Lower lobe of right lung (tissue), 2 donors: ENCODE results near the gene MLLT6. TPM values are rescaled to one million over a fixed set of nuclear protein-coding genes. Genes with fewer than 3 reads are reported as not detected.
"Not testable (repeated sequence)": the region's sequence is repeated elsewhere in the genome, so short reads cannot be mapped to it uniquely, and the experiment has no call there.

Experiments
- ATAC-seq, 2 donors: fragments of 200-7000 bp; cut with Tn5 transposase; one replicate each; pipeline ENCODE4 v1.9.1; 2020 to 2022; ENCODE audit warnings: mild to moderate bottlenecking in 2 of 2, moderate library complexity in 2 of 2
- DNase-seq: peaks from one replicate; pipeline ENCODE4 v3.0.0-alpha.2; 2020
- H3K27ac ChIP-seq: fragments of 200-600 bp; one replicate; pipeline ENCODE4 v1.8.0; 2022
- H3K27me3 ChIP-seq: fragments of 200-600 bp; one replicate; pipeline ENCODE4 v1.8.0; 2022; ENCODE audit warnings: low read depth
- H3K36me3 ChIP-seq: fragments of 200-600 bp; one replicate; pipeline ENCODE4 v1.8.0; 2022; ENCODE audit warnings: mild to moderate bottlenecking
- H3K4me1 ChIP-seq: fragments of 200-600 bp; one replicate; pipeline ENCODE4 v1.8.0; 2022
- H3K4me3 ChIP-seq: fragments of 200-600 bp; one replicate; pipeline ENCODE4 v1.8.0; 2022; ENCODE audit warnings: mild to moderate bottlenecking
- H3K9me3 ChIP-seq: fragments of 200-600 bp; one replicate; pipeline ENCODE4 v1.8.0; 2022
- CTCF ChIP-seq: fragments of 200-600 bp; IDR thresholded peaks from one replicate; pipeline ENCODE4 v1.8.0; 2022; ENCODE audit warnings: antibody characterized with exemption, mild to moderate bottlenecking
- intact Hi-C: fragments of 100-400 bp; cut with DNase I; formaldehyde crosslinking; loops from one replicate; pipeline ENCODE4 v1.11.0; 2022
- total RNA-seq: library from RNA; stranded (reverse); fragmentation: NEBNext Ultra II Directional; extraction: Animal tissue kit (Norgen Biotek cat#: 25700); gene quantifications from one replicate; pipeline ENCODE4 v1.2.1, GENCODE V29; 2021
- donor health status: DM: no; HTN: yes; CAD: no; lungs with severe emphysema.

The MLLT6 gene
- total RNA-seq, 1 donor from 2014 or later, result 135 TPM

- ATAC-seq (no peak), DNase-seq (no peak)
- Histone ChIP-seq H3K27me3 (no peaks in the 10 kb centered on the region), H3K4me1 (peaks cover 29% of the 10 kb centered on the region), H3K27ac (no peak overlapping the region), H3K9me3 (no peaks in the 10 kb centered on the region), H3K4me3 (no peak overlapping the region), H3K36me3 (peaks cover 46% of the 10 kb centered on the region)
- intact Hi-C loops, result loop anchor here (10.0 kb wide), 1 partner anchor 50 kb away; the partner anchor contains the start of gene EPOP
- no peak for TF ChIP-seq CTCF
Observed at GRCh38 chr17:38725066-38725465, 20.0 kb downstream of the MLLT6 start.

- H3K4me3 ChIP-seq, ATAC-seq, DNase-seq, H3K27ac ChIP-seq, H3K27me3 ChIP-seq, H3K9me3 ChIP-seq: not testable (repeated sequence)
- H3K36me3 ChIP-seq, result peaks cover 35% of the 10 kb centered on the region
- peaks cover 35% of the 10 kb centered on the region for H3K4me1 ChIP-seq
- intact Hi-C loops, result loop anchor here (10.0 kb wide), 1 partner anchor 51 kb away; the partner anchor contains the start of gene EPOP
Observed at GRCh38 chr17:38726145-38726544, 21.1 kb downstream of the MLLT6 start.

GRCh38 chr17:38727736-38728135 lies 22.7 kb downstream of the MLLT6 start:
- no peak for TF ChIP-seq CTCF
- ATAC-seq (no peak), DNase-seq (no peak)
- Histone ChIP-seq H3K27me3 (no peaks in the 10 kb centered on the region), H3K4me1 (peaks cover 50% of the 10 kb centered on the region), H3K4me3 (no peak overlapping the region), H3K27ac (peak overlapping the region; percentile 4), H3K36me3 (peaks cover 20% of the 10 kb centered on the region), H3K9me3 (no peaks in the 10 kb centered on the region)
- intact Hi-C loops, result loop anchor here (10.0 kb wide), 1 partner anchor 53 kb away; the partner anchor contains the start of gene EPOP

- no peak for DNase-seq
- Histone ChIP-seq H3K9me3 (no peaks in the 10 kb centered on the region), H3K27me3 (no peaks in the 10 kb centered on the region), H3K4me1 (peaks cover 54% of the 10 kb centered on the region), H3K27ac (peak overlapping the region; percentile 86), H3K36me3 (peaks cover 19% of the 10 kb centered on the region), H3K4me3 (no peak overlapping the region)
- no peak for ATAC-seq
- intact Hi-C loops, result loop anchor here (10.0 kb wide), 1 partner anchor 54 kb away; the partner anchor contains the start of gene EPOP
- no peak for TF ChIP-seq CTCF
Observed at GRCh38 chr17:38728290-38728831, 23.3 kb downstream of the MLLT6 start.

GRCh38 chr17:38729368-38729885 lies 24.4 kb downstream of the MLLT6 start:
- no peak for TF ChIP-seq CTCF
- H3K4me1 ChIP-seq, result peaks cover 48% of the 10 kb centered on the region
- peak overlapping the region; percentile 63 for H3K4me3 ChIP-seq
- H3K27ac ChIP-seq, result peak overlapping the region; percentile 86
- no peaks in the 10 kb centered on the region for H3K27me3 ChIP-seq
- H3K36me3 ChIP-seq, result peaks cover 21% of the 10 kb centered on the region
- no peaks in the 10 kb centered on the region for H3K9me3 ChIP-seq
- no peak for ATAC-seq
- no peak for DNase-seq
- intact Hi-C loops, result loop anchor here (10.0 kb wide), 1 partner anchor 55 kb away; the partner anchor contains the start of gene EPOP

- Histone ChIP-seq H3K9me3 (no peaks in the 10 kb centered on the region), H3K4me3 (peak within 1 kb of the TSS; percentile 66), H3K36me3 (peaks cover 20% of the 10 kb centered on the region), H3K27me3 (no peaks in the 10 kb centered on the region), H3K4me1 (peaks cover 45% of the 10 kb centered on the region), H3K27ac (peak within 1 kb of the TSS; percentile 86)
- intact Hi-C loops, result loop anchor here (10.0 kb wide), 1 partner anchor 55 kb away; the partner anchor contains the start of gene EPOP
- DNase-seq (peak; percentile 92), ATAC-seq (peak; percentile 93)
- peak; percentile 66 for TF ChIP-seq CTCF
Observed at GRCh38 chr17:38729886-38730525, 24.9 kb downstream of the MLLT6 start, which contains the start of gene CISD3. CISD3 (plus strand) TSS chr17:38730341; CDS start chr17:38730359, 18 bp downstream.
